T follicular helper cell (primary cell): Measurements from ENCODE around the gene B3GNT7.
"Not testable (repeated sequence)": the region's sequence is repeated elsewhere in the genome, so short reads cannot be mapped to it uniquely, and the experiment has no call there.

ENCODE experiments used
- DNase-seq: peaks from one replicate; pipeline ENCODE4 v3.0.0-alpha.2; 2020; ENCODE audit warnings: low read depth
- total RNA-seq, 2 experiments: gene quantifications; one replicate each; lab custom pipeline; 2026; lab: John Stamatoyannopoulos, UW

B3GNT7 gene, protein sequence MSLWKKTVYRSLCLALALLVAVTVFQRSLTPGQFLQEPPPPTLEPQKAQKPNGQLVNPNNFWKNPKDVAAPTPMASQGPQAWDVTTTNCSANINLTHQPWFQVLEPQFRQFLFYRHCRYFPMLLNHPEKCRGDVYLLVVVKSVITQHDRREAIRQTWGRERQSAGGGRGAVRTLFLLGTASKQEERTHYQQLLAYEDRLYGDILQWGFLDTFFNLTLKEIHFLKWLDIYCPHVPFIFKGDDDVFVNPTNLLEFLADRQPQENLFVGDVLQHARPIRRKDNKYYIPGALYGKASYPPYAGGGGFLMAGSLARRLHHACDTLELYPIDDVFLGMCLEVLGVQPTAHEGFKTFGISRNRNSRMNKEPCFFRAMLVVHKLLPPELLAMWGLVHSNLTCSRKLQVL
- total RNA-seq: 0 reads per million in 2 experiments

DNA sequence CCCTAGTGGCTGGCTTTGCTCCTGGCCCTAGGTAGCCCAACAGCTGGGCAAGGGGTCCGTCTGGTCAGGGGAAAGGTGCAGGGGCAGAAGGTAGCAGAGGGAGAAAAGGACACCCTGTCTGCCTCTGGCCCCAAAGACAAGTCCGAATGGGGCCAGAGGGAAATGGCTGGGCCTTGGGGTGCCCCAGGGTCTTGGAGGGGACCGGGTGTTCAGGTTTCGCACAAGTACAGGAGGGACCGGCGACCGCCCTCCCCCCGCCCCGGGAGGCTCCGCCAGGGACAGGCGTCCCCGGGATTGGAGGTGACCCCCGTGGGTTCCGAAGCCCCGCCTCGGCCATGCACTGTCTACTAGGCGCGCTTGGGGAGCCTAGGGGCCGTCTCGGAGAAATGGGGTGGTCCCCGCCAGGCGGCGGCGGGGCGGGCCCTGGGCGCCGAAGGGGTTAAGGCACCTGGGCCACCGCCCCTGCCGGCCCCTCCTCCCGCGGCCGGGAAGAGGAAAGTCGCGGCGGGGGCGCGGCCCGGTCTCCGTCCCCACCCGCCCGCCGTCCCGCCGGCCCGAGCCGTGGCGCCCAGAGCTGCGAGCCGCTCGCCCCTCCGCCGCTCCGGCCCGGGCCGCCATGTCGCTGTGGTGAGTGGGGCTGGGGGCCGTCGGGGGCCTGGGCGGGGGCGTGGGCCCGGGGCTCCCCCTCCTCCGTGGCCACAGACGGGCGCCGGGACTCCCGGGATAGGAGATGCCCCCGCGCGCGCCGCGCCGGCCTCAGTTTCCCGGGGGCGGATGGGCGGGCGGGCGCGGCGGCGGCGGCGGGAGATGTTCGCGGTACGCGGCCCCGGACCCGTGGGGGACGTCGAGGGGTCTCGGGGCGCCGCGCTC, at the start of gene B3GNT7:
Gene B3GNT7, plus strand, starts transcription at position 523 of the 870 bp plus-strand sequence. Its CDS starts 94 bp downstream, at position 617.
- no peak for DNase-seq

DNA sequence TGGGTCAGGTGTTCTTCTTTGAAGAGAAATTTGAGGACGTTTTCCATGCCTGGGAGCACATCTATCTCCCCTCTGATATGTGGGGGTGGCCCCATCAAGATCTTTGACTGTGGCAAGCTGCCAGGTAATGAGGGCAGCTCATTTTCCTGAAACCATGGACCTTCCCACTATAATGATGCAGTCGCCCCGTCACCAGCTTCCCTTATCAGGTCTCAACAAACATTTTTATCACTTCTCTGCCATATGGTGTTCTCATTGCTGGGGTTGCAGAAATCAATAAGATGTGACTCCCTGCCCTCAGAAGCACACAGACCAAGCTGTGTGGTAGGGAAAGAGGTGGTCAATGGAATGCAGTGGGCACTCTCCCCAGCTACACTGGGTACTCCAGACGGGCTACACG, 48.4 kb upstream of the B3GNT7 start:
- no peak for DNase-seq

DNA sequence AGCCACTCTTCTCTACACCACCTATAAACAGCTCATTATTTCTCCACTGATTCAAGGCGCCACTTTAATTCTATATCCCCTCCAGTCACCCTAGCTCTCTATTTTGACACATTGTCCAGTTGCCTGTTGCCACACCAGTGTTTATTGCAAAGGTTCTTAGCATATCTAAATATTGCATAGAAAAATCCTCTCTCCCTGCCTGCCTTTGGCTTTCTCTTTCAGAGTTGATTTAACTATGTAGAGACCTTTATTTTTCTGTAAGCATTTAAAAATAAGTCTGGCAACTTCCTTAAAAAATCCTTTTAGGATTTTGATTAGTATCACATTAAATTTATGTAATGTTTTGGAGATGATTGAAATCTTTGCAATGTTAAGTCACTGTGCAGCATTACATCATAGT, 47.9 kb upstream of the B3GNT7 start:
- DNase-seq: no peak

DNA sequence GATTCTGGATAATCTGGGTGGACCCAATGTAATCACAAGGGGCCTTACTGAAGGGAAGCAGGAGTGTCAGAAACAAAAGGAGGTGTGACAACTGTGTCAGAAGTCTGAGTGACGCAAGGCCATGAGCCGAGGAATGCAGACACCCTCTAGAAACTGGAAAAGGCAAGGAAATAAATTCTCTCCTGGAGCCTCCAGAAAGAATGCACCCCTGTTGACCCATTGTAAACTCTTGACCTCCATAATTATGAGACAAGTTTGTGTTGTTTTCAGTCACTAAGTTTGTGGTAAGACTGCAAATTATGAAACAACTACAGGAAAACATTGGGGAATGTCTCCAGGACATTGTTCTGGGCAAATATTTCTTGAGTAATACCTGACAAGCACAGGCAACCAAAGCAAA, 47.3 kb upstream of the B3GNT7 start:
- no peak for DNase-seq

DNA sequence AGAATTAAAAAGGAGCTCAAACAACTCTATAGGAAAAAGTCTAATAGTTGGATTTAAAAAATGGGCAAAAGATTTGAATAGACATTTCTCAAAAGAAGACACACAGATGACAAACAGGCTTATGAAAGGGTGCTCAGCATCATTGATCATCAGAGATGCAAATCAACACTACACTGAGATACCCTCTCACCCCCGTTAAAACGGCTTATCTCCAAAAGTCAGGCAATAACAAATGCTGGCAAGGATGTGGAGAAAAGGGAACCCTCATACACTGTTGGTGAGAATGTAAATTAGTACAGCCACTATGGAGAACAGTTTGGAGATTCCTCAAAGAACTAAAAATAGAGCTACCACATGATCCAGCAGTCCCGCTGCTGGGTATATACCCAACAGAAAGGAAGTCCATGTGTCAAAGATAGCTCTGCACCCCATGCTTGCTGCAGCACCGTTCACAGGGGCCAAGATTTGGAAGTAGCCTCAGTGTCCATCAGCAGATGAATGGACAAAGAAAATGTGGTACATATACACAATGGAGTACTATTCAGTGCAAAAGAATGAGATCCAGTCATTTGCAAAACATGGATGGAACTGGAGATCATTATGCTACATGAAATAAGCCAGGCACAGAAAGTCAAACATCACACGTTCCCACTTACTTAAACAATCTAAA, 46.7 kb upstream of the B3GNT7 start:
- no peak for DNase-seq

DNA sequence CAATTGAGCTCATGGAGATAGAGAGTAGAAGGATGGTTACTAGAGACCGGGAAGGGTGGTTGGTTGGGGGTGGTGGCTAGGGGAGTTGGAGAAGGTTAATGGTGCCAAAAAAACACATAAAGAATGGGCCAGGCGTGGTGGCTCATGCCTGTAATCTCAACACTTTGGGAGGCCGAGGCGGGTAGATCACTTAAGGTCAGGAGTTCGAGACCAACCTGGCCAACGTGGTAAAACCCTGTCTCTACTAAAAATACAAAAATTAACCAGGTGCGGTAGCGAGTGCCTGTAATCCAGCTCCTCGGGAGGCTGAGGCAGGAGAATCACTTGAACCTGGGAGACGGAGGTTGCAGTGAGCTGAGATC, 46.2 kb upstream of the B3GNT7 start:
- not testable (repeated sequence) for DNase-seq

DNA sequence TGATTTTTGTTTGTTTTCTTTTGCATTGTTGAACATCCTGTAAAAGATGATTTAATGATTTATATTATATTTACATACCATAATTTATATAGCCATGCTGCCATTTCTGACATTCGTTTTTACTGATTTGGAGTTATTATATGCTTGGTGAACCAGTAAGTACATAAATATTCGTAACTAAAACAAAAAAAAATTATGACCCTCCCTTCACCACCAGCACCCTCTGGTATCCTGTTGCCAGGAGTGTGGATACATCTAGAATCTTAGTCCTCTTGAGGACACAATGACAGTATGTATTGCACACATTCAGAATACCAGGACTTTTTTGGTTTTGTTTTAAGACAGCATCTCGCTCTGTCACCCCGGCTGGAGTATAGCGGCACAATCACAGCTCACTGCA, 43.9 kb upstream of the B3GNT7 start:
- no peak for DNase-seq

DNA sequence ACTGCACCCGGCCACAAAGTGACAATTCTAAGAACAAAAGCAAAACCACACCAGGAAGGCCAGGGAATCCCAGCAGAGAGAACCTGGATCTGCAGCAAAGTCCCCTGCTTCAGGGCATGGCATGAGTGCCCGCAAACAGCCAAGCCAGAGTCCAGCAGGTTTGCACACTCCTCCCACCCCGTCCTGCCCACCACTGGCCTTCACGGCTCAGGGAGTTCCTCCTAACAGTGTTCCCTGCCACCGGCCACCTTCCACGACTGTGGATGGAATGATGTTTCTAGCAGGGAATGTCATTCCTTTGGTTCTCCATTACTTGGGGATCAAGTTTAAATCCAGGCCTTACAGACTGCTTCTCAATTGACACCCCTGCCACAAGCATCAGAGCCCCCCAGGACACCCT, 42.0 kb upstream of the B3GNT7 start:
- DNase-seq: no peak

DNA sequence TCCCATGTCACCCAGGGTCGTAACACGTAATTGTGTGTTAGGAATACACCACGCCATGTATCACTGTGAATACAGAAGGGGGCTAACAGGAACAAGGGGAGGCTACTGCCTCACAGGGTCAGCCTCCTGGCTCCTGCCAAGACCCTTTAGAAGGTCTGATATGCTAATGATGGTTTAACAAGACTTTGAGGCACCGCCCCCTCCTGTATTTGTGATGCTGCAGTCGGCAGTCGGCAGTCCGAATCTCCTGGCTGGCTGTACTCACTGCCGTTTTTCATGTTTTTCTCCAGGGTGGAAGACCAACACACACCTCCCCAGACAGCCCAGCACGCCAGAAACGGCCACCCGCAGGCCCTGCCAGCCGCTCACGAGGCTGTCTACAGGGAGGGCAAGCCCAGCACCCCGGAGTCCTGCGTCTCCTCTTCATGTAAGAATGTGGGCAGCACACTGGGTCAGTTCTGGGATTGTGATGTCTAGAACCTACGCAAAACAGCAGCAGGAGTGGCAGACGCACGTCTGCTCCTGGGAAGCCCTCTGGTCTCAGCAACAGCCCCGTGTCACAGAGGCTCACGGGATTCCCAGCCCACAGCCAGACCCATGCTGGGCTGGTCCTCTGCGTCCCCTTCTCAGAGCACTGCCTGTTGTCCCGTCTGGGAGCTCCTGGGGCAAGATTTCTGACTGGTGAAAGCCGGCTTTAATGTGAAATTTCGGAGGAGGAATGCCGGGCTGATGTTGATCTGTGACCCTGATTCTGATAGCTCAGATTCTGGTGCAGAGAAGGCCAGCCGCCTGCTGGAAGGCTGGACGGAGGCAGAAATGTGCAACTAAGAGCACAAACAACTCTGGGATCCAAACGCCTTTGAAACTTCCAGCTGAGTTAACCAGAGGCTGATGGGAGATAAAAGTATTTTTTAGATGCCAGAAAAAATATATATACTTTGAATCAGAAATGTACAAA, 39.7 kb upstream of the B3GNT7 start:
- no peak for DNase-seq

DNA sequence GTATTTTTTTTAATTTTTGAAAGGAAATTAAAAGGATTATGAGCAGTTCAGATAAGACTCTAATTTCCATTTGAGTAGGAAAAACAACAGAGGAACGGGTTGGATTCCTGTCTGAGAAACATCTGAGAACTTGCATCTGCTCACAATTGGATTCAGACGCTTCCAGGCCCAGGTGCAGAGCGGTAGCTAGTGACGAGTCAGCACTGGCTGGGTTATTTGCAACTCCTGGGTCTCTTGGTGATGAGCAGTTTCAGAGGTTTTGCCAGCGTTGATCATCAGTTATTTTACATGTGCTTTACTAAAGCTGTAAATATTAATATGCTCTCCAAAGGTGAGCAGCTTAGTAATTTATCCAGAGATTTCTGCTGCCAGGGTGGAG, 39.1 kb upstream of the B3GNT7 start:
- DNase-seq: no peak

DNA sequence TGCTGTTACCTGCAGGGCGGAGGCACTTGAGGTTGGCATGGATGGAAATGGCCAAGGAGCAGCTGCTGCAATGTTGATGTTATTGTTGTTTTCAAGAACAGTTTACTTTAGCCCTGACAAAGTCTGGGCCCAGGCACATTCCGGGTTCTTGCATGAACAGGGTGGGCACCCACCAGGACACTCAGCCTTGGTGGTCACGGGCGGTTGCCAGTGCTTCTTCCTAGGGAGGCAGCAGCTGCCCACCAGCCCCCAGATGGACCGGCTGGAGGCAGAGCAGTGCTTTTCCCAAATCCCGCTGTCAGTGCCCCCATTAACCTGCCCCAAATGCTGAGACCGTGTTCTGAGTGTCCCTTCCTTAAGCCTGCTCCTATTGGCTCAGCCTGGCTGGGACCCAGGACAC, 38.5 kb upstream of the B3GNT7 start:
- no peak for DNase-seq

DNA sequence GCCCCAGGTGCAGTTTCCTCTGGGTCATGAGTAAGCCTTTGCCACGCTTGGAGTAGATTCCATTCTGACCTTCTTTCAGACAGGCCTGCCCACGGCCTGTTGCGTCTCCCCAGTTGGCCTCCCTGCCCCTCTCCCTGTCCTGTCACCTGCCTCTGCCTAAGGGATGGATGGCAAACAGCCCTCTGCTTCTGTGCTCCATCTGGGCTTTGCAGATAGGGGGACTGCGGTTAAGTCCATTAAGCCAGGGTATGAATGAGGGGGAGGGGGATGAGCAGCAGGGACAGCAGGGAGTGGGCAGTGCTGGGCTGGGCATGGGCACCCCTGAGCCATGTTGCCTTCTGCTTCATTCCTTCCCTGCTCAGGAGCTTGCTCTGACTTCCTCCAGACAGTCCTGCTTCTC, 37.6 kb upstream of the B3GNT7 start:
- no peak for DNase-seq

DNA sequence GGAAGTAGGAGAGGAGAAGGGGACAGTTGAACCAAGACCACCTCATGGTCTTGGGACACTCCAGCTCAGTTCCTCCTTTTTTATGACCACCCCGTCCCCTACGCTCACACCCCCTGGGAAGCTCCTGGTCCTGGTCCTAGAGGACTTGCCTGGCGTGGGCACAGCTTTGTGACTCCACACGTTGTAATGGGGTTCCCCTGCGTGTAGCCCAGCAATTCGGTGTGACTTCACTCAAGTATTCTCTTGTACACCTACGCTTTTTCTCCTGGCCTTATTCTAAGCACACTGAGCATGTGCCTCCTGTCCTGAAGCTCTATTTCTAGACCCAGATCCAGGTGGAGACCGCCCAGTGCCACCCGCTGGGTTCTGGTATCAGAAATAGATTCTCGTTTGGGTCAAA, 36.1 kb upstream of the B3GNT7 start:
- no peak for DNase-seq

DNA sequence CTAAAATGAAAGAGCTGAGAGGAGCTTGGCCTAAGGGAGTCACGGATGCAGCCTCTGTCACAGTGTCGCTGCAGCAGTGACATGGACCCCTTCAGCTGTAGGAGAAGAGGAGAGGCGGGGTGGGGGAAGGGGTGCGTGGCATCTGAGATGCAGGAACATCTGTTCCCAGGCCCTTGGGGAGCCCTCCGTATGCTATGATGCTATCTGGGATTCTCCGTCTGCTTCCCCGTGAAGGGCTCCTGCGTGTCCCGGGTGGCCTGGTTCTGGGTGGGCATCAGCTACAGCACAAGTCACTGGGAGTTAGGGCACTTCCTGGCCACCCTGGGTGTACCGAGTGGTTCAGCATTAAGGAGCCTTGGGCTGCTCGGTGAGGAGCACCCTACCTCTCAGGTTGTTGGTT, 35.6 kb upstream of the B3GNT7 start:
- DNase-seq: no peak

DNA sequence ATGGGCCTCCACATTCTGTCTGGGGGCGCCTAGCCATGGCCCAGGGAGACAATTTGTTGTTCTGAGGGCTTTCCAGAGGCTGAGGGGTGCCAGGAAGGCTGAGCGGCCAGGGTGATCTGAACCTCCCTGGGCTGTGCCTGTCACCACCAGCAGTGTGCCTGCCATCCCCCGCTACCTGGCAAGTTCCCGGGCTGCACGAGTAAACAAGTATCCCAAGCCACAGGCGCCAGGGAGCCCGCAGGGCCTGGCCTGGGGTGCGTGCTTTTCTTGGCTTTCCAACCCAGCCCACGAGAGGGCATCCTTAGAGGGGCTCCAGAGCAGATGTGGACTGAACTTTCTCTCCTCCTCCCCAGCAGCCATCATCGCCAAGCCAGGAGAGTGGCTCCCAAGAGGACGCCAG, 35.1 kb upstream of the B3GNT7 start:
- DNase-seq: no peak

DNA sequence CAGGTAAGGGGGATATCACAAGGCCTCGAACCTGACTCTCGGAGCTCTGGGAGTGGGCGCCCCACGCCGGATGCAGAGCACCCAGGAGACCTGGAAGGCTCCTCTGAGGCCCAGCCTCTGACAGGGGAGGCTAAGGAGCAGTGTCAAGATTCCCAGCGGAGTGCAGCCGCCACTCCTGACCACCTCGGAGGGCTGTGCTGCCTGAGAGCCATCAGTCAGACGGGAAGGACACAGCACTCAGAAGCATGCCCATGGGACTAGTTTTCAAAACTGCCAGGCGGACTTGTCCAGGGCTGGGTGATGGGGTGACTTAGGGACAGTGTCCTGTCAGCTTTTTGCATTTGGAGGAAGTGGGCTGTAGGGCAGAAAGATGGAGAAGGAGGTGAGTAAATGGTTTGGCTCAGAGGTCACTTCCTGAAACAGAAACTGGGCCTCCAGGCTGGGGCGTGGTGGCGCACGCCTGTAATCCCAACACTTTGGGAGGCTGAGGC, 34.6 kb upstream of the B3GNT7 start:
- no peak for DNase-seq

DNA sequence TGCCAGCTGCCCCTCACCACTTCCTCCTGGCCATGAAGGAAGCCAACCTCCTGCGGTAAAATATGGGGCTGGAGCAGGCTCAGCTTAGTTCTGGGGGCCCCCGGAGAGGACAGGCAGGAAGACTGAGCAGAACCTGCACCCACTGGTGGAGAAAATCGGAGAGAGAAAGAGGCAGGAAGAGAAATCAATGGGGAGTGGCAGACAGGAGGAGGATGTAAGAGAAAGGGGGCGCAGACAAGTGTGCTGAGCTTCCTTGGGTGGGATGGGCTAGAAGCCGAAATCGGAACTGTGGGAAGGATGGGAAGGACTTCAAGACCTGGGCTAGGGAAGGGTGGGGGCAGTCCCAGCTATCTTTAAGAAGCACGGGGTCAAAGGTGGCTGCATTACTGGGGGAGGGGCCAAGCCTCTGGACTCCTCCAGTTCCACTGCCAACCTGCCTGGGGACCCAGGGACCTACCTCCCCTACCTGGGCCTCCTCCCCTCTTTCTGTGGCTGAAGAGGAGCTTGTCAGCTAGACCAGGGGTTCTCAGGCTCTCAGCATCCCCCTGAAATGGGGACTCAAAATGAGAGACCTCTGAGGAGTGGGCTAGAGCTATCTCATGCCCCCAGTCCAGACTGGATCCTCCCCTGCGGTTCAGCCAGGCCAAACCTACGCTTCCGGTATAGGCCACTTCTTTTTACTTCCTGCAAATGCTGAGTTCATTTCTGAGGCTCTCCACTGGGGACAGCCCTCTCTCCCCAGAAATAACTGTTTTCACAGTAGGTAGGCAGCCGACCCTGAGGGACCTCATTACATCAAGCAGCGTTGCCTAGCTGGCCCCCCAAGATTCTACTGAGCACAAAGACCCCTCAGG, 33.6 kb upstream of the B3GNT7 start:
- no peak for DNase-seq

DNA sequence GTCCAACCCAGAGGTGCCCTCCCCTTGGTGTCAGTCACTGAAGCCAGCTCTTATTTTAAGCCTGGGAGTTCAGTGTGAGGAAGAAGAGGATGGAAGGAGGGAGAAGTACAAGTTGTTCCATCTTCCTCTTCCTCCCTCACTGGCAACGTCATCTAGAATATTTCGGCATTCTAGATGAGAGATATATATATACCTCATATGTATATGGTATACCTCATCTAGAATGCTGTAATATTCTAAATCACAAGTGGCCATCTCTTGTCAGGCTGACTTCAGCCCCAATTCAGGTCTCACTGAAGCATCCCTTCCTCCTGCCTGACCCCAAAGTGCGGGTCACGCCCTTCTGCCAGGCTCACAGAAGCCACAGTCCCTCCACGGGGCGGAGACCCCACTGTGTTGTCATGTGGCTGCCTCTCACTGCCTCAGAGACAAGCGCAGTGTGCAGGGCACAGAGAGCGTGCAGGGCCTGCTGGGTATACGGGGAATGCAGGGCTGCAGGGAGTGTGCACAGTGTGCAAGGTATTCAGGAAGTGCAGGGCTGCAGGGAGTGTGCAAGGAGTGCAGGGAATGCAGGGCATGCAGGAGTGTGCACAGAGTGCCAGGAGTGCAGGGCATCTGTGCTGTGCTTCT, 32.8 kb upstream of the B3GNT7 start:
- DNase-seq: no peak

DNA sequence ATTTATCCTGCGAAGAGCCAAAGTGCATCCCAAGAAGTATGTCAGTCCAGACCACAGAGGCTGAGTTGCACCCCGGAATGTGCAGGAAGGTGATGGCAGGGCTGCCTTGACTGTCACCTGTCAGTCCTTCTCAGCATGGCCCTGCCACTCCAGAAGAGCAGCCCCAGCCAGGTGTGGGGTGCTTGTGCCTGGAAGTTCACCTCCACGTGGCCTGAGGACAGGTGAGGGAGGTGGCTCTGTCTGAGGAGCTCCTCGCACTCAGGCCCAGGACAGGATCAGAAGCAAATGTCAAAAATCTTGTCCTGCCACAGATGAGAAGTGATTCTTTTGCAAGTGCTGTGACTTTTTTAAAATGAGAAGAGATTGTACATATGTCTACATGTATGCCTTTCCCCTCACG, 31.4 kb upstream of the B3GNT7 start:
- DNase-seq: no peak
